GM18861 (cell line): ENCODE data around the gene PDLIM5.
"Not testable (repeated sequence)": the region's sequence is repeated elsewhere in the genome, so short reads cannot be mapped to it uniquely, and the experiment has no call there.

ENCODE experiments used
- ATAC-seq: cut with Tn5 transposase; IDR thresholded peaks from one replicate; pipeline ENCODE4 v1.9.1; 2021; ENCODE audit not compliant: unreplicated experiment

PDLIM5 gene

GRCh38 chr4:94451695-94452475 is at the start of gene PDLIM5:
Gene PDLIM5 (plus strand): TSS chr4:94451942. CDS start chr4:94455289, 3,347 bp downstream.
- peak; percentile 85 for ATAC-seq

- ATAC-seq: not testable (repeated sequence)
Observed at GRCh38 chr4:94402439-94402838, 49.3 kb upstream of the PDLIM5 start.

- no peak for ATAC-seq
Observed at GRCh38 chr4:94403751-94404150, 48.0 kb upstream of the PDLIM5 start.

- ATAC-seq: peak; percentile 83
Observed at GRCh38 chr4:94406668-94407437, 44.9 kb upstream of the PDLIM5 start.

- ATAC-seq: no peak
Observed at GRCh38 chr4:94407846-94408245, 43.9 kb upstream of the PDLIM5 start.

GRCh38 chr4:94408549-94409374 is 43.0 kb upstream of the PDLIM5 start:
- ATAC-seq: no peak

GRCh38 chr4:94409375-94409679 is 42.4 kb upstream of the PDLIM5 start:
- no peak for ATAC-seq

GRCh38 chr4:94409962-94410361 is 41.8 kb upstream of the PDLIM5 start:
- no peak for ATAC-seq

GRCh38 chr4:94410678-94411206 is 41.0 kb upstream of the PDLIM5 start:
- no peak for ATAC-seq

GRCh38 chr4:94411296-94411695 is 40.4 kb upstream of the PDLIM5 start:
- ATAC-seq: no peak

- no peak for ATAC-seq
Observed at GRCh38 chr4:94412019-94412657, 39.6 kb upstream of the PDLIM5 start.

- no peak for ATAC-seq
Observed at GRCh38 chr4:94412658-94413038, 39.1 kb upstream of the PDLIM5 start.

- ATAC-seq: no peak
Observed at GRCh38 chr4:94413085-94413840, 38.5 kb upstream of the PDLIM5 start.

GRCh38 chr4:94414907-94415306 is 36.8 kb upstream of the PDLIM5 start:
- no peak for ATAC-seq

GRCh38 chr4:94415448-94415847 is 36.3 kb upstream of the PDLIM5 start:
- ATAC-seq: no peak

GRCh38 chr4:94416335-94416734 is 35.4 kb upstream of the PDLIM5 start:
- no peak for ATAC-seq

- no peak for ATAC-seq
Observed at GRCh38 chr4:94416981-94417380, 34.8 kb upstream of the PDLIM5 start.

GRCh38 chr4:94419549-94419948 is 32.2 kb upstream of the PDLIM5 start:
- ATAC-seq: no peak

GRCh38 chr4:94419956-94420355 is 31.8 kb upstream of the PDLIM5 start:
- ATAC-seq: no peak

- no peak for ATAC-seq
Observed at GRCh38 chr4:94420356-94420755, 31.4 kb upstream of the PDLIM5 start.
